Ishikawa (cell line): ENCODE measurements around the gene QPCTL.

Experiments
- CEBPB ChIP-seq: IDR thresholded peaks from 2 replicates; pipeline ENCODE4 v1.6.1; 2012
- NFIC ChIP-seq: IDR thresholded peaks from 2 replicates; pipeline ENCODE4 v1.6.1; 2012
- TEAD4 ChIP-seq: IDR thresholded peaks from 2 replicates; pipeline ENCODE4 v1.6.1; 2012
- TF ChIP-seq, protein P1 (sequence below): IDR thresholded peaks from 2 replicates; pipeline ENCODE4 v1.6.1; 2012; ENCODE audit warnings: low read depth, mild to moderate bottlenecking

DNA sequence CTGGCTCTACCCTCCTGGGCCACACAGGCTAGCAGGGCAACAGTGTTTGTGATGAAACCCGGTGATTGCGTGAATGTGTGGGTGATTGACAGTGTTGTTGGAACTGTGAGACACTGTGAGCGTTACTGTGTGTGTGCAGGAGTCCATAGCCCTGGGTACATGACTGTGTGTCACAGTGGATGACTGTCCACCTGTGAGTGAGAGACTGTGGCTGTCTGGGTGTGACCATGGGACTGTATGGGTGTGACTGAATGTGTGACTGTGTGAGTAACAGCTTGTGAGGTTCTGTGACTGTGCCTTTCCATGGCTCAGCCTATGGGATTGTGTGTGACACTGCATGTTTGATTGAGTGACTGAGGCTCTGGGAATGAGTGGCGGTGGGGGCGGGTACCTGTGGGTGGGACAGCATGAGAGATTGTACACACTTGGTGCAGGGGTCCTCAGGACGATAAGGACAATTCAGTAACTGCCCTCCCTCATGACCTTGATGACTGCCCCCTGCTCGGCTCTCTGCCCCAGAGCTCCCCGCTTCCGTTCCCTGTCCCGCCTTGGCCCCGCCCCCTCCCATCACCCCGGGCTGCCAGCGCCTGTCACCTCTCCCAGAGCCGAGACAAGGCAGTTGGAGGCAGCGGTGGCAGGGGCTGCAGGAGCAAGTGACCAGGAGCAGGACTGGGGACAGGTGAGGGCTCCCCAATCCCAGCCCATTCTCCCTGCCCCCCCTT, 24.7 kb upstream of the QPCTL start, which contains the start of gene GIPR:
- TF ChIP-seq NFIC: no peak
- TF ChIP-seq, protein P1, sequence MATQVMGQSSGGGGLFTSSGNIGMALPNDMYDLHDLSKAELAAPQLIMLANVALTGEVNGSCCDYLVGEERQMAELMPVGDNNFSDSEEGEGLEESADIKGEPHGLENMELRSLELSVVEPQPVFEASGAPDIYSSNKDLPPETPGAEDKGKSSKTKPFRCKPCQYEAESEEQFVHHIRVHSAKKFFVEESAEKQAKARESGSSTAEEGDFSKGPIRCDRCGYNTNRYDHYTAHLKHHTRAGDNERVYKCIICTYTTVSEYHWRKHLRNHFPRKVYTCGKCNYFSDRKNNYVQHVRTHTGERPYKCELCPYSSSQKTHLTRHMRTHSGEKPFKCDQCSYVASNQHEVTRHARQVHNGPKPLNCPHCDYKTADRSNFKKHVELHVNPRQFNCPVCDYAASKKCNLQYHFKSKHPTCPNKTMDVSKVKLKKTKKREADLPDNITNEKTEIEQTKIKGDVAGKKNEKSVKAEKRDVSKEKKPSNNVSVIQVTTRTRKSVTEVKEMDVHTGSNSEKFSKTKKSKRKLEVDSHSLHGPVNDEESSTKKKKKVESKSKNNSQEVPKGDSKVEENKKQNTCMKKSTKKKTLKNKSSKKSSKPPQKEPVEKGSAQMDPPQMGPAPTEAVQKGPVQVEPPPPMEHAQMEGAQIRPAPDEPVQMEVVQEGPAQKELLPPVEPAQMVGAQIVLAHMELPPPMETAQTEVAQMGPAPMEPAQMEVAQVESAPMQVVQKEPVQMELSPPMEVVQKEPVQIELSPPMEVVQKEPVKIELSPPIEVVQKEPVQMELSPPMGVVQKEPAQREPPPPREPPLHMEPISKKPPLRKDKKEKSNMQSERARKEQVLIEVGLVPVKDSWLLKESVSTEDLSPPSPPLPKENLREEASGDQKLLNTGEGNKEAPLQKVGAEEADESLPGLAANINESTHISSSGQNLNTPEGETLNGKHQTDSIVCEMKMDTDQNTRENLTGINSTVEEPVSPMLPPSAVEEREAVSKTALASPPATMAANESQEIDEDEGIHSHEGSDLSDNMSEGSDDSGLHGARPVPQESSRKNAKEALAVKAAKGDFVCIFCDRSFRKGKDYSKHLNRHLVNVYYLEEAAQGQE: no peak
- TF ChIP-seq CEBPB: no peak
- TF ChIP-seq TEAD4: no peak
